A549 treated with ZK216348 at 1 μM for 4 hours (cell line): ENCODE results near the gene BTG4. TPM values are rescaled to one million over a fixed set of nuclear protein-coding genes. Genes with fewer than 3 reads are reported as not detected.

ENCODE experiments used
- total RNA-seq: library from RNA; stranded (reverse); fragments of 200-300 nt; extraction: Qiagen RNA extraction; gene quantifications from 5 replicates; pipeline ENCODE4 v1.2.3, GENCODE V29; 2022; ENCODE audit warnings: low read depth

The BTG4 gene
- total RNA-seq = 0.21 to 0.27 TPM in 2 of 5 replicates, not detected in the others

GRCh38 chr11:111512296-111513239 is at the start of gene BTG4:
Gene BTG4 (minus strand): TSS chr11:111512386. CDS start chr11:111498776, 13,610 bp downstream.

DNA sequence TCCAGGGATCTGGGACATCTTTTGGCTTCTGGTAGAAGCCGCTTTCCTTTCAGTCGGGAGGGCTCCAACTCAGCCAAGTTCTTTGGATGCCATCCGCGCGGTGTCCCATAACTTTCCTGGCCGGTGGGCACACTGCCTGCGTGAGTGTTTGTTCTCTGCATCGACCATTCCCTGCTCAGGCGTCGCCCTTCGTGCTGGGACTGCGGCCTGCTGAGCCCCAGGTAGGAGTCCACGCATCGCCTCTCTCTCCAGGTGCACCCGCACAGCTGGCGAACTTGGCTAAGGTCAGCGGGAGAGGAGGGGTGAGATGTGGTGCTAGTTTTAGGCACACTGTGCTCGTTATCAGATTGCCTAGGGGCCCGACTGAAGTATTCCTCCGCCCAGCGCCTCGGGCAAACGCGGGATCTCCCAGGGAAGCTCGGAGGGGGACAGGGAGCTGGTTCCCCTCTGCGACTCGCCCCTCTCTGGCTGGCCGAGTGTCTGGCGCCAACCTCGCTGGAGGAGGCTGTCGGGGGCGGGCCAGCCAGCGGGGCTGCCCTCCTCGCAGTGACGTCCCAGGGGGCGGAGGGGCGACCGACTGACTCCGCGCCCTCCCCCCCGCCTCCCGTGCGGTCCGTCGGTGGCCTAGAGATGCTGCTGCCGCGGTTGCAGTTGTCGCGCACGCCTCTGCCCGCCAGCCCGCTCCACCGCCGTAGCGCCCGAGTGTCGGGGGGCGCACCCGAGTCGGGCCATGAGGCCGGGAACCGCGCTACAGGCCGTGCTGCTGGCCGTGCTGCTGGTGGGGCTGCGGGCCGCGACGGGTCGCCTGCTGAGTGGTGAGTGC is 28.1 kb upstream of the BTG4 start, which contains the start of gene LAYN:
Gene LAYN (plus strand): TSS at position 607 of the 823 bp plus-strand sequence. CDS start 124 bp downstream, at position 731.

DNA sequence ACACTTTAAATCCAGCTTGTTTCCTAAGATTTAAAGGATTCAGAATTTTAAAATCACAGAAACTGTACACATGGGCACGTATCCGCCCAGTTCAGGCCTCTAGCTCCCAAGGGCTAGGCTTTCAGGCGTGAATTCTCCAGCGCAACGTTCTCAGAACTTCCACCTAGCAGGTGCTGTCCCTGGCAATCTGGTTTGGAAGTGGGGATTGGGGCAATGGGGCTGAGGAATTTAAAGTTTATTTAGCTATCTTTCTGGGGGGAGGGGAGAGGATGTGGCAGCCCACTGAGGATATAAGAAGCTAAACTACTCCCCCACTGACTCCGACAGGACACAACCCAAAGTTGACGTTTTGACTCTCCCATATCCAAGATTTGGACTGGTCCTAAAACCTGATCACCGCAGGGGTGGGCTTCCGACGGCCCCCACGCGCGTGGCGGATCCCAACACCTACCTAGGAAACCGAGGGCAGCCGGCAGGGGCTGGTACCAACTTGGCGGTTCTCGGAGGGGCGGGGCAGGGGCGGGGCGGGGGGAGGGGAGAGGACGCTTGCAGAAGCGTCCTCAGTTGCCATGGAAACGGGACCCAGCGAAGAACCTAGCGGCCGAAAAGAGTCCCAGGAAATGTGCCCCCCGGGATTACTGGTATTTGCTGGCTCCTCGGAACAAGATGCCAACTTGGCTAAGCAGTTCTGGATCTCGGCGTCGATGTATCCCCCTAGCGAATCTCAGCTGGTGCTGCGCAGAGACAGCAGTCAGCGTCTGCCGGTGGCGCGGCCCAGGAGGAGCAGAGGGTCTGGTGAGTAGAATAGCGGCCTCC is 2.2 kb upstream of the BTG4 start, which contains the start of gene HOATZ:
Gene HOATZ (plus strand): TSS at position 563 of the 816 bp plus-strand sequence. CDS start 7 bp downstream, at position 570.

Other genes starting within 250 kb of the BTG4 start
- gene POU2AF3, start 213.8 kb downstream of the BTG4 start, total RNA-seq = 0.57 to 1.2 TPM (median 1.2 TPM) in 5 replicates
- gene POU2AF1, start 133.1 kb downstream of the BTG4 start, total RNA-seq = not detected in 5 replicates
- not detected in 5 replicates for gene HOATZ, start 2.4 kb upstream of the BTG4 start, total RNA-seq
- 4.1 to 4.4 TPM (median 4.2 TPM) in 5 replicates for gene LAYN, start 28.3 kb upstream of the BTG4 start, total RNA-seq
- 4.8 to 7.4 TPM (median 6.0 TPM) in 5 replicates for gene SIK2, start 90.1 kb upstream of the BTG4 start, total RNA-seq